Inflammatory macrophage (primary cell): ENCODE data around the gene CARMIL1.

Experiments used
- DNase-seq, 2 donors: peaks; one replicate each; pipeline ENCODE4 v3.0.0-alpha.2; 2020 to 2022

CARMIL1 gene

GRCh38 chr6:25628471-25629197 lies 349.5 kb downstream of the CARMIL1 start:
- DNase-seq, result no peak

- no peak for DNase-seq
These were observed 350.0 kb downstream of the CARMIL1 start for GRCh38 chr6:25629198-25629576.

- no peak for DNase-seq
These were observed 351.5 kb downstream of the CARMIL1 start for GRCh38 chr6:25630508-25631278.

- DNase-seq, result no peak
These were observed 356.7 kb downstream of the CARMIL1 start for GRCh38 chr6:25635886-25636317.

GRCh38 chr6:25637211-25637610 lies 358.0 kb downstream of the CARMIL1 start:
- DNase-seq, result peak; percentile 29 to 31

GRCh38 chr6:25637960-25638434 lies 358.8 kb downstream of the CARMIL1 start:
- DNase-seq, result no peak

- DNase-seq, result no peak
These were observed 360.5 kb downstream of the CARMIL1 start for GRCh38 chr6:25639653-25640052.

- no peak for DNase-seq
These were observed 361.3 kb downstream of the CARMIL1 start for GRCh38 chr6:25640446-25640845.

- DNase-seq, result no peak
These were observed 361.7 kb downstream of the CARMIL1 start for GRCh38 chr6:25640891-25641290.

- no peak for DNase-seq
These were observed 362.2 kb downstream of the CARMIL1 start for GRCh38 chr6:25641377-25641776.

GRCh38 chr6:25641940-25642666 lies 362.9 kb downstream of the CARMIL1 start:
- DNase-seq, result no peak

GRCh38 chr6:25642667-25643328 lies 363.6 kb downstream of the CARMIL1 start:
- DNase-seq, result no peak

GRCh38 chr6:25645916-25646315 lies 366.7 kb downstream of the CARMIL1 start:
- no peak for DNase-seq

GRCh38 chr6:25649611-25650010 lies 370.4 kb downstream of the CARMIL1 start:
- DNase-seq, result no peak

- DNase-seq, result peak; percentile 15 to 52
These were observed 372.9 kb downstream of the CARMIL1 start, which contains the start of gene SCGN for GRCh38 chr6:25652007-25652515. TSS of gene SCGN (plus strand) at chr6:25652215. CDS start at chr6:25652404, 189 bp downstream.

- no peak for DNase-seq
These were observed 376.5 kb downstream of the CARMIL1 start for GRCh38 chr6:25655723-25656122.

GRCh38 chr6:25659633-25660368 lies 380.6 kb downstream of the CARMIL1 start:
- DNase-seq, result no peak

- DNase-seq, result peak in 1 of 2 donors; percentile 19
These were observed 381.3 kb downstream of the CARMIL1 start for GRCh38 chr6:25660512-25660911.

- no peak for DNase-seq
These were observed 382.1 kb downstream of the CARMIL1 start for GRCh38 chr6:25661129-25661779.

GRCh38 chr6:25665455-25665854 lies 386.3 kb downstream of the CARMIL1 start:
- no peak for DNase-seq

- DNase-seq, result no peak
These were observed 390.2 kb downstream of the CARMIL1 start for GRCh38 chr6:25669413-25669812.
